ENCODE results near the gene THUMPD2.
"Not testable (repeated sequence)": the region's sequence is repeated elsewhere in the genome, so short reads cannot be mapped to it uniquely, and the experiment has no call there.

The THUMPD2 gene

DNA sequence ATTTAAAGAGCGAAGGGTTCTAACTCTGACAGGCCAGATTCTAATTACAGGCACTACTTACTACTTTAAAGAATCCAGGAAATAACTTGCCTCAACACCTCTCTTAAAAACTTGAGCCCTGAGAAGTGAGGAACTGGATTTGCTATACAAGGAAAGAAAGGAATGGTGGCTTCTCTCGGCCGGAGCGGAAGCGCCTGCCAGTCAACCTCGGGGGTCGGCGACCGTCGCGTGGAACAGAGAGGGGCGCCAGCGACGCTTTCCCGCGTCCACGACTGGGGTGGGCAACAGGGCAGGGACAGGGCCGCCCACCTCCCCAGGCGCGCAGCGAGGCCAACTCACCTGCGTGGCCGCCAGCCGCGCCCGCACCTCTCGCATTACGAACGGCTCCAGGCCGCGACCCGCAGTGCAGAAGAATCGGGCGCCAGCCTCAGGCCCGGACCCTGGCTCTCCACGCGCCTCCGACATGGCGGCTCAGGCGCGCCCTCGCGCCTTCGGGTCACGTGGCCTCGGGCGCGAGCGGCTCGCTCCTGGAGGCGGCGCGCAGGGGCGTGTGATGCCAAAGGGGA lies at the start of gene THUMPD2:
THUMPD2 (minus strand) TSS at position 484 of the 566 bp plus-strand sequence; CDS start at position 465, 19 bp downstream.
- DNase-seq, result peak; percentile 93

GRCh38 chr2:39821871-39822270 lies 42.8 kb upstream of the THUMPD2 start:
- DNase-seq, result no peak

- no peak for DNase-seq
These were observed 37.8 kb upstream of the THUMPD2 start for GRCh38 chr2:39816845-39817244.

DNA sequence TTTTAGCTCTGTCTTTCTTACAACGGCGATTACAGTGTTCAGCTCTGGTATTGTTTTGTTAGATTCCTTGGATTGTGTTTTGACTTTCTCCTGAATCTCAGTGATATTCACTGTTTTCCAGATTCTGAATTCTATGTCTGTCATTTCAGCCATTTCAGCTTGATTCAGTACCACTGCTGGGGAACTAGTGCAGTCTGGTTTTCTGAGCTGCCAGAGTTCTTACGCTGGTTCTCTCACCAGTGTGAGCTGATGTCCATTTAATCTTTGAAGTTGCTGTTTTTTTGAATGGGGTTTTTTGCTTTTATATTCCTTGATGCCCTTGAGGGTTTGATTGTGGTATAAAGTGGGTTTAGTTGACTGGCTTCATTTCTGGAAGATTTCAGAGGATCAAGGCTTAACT lies 37.4 kb upstream of the THUMPD2 start:
- no peak for DNase-seq

- no peak for DNase-seq
These were observed 27.0 kb upstream of the THUMPD2 start for GRCh38 chr2:39805936-39806608.

DNA sequence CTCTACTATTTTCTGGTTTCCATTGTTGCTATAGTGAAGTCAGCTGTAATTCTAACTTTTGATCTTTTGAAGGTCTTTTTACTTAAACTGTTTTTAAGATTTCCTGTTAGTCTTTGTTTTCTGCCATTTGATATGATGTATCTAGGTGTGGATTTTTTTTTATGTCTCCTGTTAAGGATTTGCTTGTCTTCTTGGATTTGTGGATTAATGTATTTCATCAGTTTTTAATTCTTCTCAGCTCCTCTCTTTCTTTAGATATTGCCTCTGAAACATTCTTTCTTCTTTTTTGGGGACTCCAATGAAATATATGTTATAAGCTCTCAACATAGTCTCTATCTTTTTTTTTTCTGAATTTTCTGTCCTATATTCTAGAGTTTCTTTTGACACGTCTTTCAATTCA lies 24.8 kb upstream of the THUMPD2 start:
- no peak for DNase-seq

DNA sequence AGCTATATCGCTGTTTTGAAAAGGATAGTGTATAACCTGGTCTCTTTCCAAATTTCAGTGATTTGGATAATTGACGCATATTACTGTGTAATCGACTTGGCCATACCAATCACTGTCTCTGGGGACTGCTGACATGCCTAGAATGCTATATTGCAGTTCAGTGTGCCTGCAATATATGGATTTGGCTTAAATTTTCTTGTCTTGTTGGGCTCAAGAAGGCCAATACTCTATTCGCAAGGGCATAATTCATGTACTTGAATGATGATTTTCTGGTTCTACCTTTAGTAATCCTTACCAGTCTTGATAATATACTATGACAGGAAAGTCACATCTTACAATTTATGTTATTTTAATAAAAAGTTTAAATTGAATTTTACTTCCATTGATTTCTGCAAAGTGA lies 21.7 kb upstream of the THUMPD2 start:
- DNase-seq, result no peak

GRCh38 chr2:39796134-39796533 lies 17.1 kb upstream of the THUMPD2 start:
- no peak for DNase-seq

- not testable (repeated sequence) for DNase-seq
These were observed 11.3 kb upstream of the THUMPD2 start for GRCh38 chr2:39790216-39790818.

GRCh38 chr2:39787950-39788349 lies 8.9 kb upstream of the THUMPD2 start:
- DNase-seq, result peak in 1 of 3 experiments; percentile 14

GRCh38 chr2:39786761-39787522 lies 7.9 kb upstream of the THUMPD2 start:
- DNase-seq, result no peak

DNA sequence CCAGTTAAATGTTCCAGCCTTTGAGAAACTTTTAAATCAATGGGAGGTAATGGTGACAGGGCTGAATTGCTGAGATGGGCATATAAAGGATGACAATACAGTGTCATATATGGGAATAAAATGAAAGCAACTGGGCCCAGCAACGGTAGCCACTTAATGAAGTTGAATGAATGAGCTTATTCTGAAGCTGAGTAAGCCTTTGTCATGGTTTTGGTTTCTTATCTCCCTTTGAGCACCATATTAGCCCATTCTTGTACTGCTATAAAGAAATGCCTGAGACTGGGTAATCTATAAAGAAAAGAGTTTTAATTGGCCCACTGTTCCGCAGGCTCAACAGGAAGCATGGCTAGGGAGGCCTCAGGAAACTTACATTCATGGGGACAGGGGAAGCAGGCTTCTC lies 3.5 kb upstream of the THUMPD2 start:
- DNase-seq, result no peak

DNA sequence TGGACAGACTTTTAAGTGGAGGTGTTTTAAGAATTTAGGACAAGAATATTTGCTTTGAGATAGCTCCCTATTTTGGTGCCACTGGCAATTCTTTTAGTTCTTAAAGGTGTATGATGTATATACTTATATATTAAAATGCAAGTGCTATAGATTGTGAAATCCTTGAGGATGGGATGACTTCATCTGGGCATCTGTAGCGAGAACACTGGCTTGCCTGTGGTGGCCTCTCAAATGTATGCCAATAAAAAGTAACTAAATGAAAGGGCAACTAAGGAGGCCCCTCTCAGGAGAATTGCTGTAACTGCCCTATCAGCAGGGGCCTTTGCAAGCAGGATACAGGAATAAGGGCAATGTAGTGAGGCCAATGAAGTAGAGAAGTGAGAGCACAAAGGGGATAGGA lies 2.6 kb upstream of the THUMPD2 start:
- no peak for DNase-seq

DNA sequence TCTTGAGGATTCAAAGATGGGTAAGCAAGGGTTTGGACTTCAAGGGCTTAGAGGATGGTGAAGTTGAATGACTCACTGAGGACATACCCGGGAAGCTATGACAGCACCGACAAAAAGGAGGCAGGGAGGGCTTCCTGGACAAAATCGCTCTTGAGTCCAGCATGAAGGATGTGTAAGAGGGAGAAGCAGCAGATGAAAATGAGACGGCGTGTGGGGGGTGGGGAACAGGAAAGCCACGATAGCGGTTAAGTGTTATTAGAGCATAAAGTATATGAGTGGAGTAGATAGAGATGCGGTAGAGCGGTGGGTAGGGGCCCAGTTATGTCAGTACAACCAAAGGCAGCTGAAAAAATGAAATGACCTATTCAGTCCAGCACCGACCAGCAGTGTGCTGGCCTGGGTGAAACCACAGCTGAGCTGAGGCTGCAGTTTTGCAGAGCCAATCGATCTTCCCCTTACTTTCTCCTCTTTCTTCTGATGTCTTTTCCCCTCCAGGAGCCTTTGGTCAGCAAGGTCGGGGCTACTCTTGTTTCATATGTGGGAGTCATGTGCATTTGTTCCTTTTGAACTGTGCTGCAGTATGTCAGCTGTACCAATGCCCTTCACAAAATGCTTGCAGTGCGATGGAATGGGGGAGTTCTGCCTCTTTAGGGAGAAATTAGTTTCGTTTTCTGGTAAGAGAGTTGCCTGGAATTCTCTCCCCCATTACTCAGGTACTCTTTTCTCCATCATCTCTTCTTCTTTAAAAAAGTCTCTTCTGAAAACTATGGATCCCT lies 2.0 kb upstream of the THUMPD2 start:
- DNase-seq, result no peak

GRCh38 chr2:39779927-39780326 lies 869 bp upstream of the THUMPD2 start:
- DNase-seq, result no peak

DNA sequence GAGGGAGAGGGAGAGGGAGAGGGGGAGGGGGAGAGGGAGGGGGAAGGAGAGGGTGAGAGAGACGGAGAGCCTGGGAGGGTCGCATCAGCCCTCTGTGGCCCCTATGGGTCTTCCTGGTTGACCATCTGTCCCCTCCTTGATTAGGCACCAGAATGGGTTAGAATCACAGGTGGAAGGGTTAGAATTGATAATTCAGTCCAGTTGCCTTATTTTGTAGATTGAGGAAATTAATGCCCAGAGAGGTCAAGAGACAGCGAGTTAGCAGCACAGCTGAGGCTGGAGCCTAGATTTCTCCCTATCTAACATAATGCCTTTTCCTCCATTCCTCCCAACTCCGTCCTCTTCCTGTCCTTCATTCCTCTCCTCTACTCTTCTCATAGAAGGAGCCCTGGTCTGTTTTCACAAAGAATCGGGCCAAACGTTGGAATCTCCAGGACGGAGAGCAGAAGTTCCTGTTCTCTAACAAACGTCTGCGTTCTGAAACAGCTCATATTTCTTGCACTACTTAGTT lies 338 bp upstream of the THUMPD2 start:
- DNase-seq, result peak in 1 of 3 experiments; percentile 37

DNA sequence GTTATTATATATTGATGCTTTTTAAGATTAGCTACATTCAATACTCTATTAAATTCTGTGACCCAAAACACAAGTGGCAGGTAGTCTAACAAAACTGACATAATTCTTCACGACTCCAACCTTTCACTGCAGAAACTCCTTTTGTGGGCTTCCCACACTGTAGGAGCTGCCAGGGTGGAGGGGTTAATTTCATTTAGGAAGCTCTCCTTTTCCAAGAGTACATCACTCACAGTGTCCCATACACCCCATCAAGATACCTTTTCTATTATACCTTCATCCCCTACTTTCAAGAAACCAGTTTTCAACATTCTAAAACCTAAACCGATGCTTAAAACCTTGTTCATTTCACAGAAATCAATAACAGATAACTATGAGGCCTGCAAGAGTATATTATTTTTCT lies 825 bp downstream of the THUMPD2 start:
- DNase-seq, result peak in 1 of 3 experiments; percentile 63

DNA sequence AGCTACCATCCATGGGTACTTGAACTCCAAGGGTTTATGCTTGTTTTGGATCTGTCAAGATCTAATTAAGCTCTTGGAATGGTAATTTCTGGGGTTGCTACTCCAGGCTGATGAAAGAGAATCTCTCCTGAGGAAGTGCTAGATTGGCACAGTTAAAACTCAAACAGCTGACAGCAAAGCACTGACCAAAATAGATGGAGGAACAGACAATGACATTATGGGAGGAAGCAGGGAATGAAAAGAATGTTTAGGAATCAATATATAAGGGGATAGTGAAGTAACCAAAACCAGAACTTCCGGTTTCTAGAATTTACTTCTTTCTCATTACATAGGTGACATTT lies 6.3 kb downstream of the THUMPD2 start:
- no peak for DNase-seq

DNA sequence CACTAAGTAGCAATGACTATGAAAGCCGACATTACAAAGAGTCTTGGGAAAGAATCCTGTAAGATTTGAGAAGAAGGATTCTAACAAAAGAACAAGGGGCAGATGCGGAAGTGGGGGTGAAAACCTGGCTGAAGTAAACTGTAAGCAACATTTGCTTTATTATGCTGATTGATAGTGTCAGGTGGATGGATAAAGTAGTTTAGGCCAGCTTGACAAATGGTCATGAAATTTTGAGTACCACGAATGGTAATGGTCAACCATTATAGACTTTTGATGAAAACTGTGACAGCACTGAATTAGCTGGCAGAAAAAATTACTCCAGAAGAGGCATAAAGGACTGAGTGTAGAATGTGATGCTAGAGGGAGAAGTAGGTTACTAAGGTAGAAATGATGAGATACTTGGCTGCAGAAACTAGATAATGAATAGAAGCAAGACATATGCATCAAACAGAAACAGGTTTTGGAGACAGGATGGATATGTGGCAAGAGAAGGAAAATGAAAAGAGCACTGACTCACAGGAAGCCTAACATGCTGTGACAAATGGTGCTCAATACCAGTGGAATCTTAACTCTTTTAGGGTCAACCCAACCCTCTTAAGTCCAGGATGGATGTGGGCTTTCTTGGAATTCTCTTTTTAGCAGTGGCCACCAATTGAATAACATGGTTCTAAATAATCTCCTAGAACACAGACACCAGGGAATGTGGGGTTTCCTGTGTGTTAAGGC lies 6.8 kb downstream of the THUMPD2 start:
- DNase-seq, result no peak

DNA sequence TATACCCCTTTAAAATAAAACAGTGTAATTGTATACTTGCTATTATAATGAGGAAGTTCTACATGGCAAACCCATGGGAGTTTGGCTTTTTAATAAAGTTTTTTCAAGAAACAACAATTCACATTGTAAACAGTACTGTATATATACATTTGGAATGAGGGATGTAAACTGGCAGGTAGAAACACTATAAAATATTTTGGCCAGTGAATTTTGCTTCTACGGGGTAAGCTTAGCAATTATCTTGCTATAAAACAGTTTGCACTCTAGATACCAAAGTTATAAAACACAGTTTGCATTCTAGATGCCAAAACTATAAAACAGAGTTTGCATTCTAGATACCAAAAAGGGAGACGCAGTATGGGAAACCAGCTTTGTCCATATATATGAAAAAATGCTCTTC lies 16.6 kb downstream of the THUMPD2 start:
- no peak for DNase-seq

DNA sequence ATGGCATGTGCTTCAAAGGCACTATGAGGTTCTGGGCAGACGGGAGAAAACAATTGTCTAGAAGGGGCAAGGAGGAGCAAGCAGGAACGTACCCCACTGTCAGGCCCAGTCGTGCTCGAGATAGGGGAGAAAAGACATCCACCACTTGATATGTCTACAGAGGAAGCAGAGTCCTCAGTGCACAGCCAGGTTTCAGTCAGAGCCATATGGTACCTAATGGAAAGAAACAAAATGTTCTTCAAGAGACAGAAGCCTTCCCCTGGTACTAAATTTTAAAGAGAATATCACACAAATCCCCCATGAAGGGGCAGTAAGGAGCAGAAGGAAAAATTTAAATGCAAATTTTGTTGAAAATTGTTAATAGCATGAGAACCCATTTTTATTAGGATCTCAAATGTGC lies 21.9 kb downstream of the THUMPD2 start:
- no peak for DNase-seq

GRCh38 chr2:39755466-39755865 lies 23.6 kb downstream of the THUMPD2 start:
- no peak for DNase-seq
